ENCODE results near the gene ADCY7. TPM values are rescaled to one million over a fixed set of nuclear protein-coding genes. Genes with fewer than 3 reads are reported as not detected.

Gene ADCY7
- total RNA-seq, 1 experiment from 2014 or later: 34.2 TPM

DNA sequence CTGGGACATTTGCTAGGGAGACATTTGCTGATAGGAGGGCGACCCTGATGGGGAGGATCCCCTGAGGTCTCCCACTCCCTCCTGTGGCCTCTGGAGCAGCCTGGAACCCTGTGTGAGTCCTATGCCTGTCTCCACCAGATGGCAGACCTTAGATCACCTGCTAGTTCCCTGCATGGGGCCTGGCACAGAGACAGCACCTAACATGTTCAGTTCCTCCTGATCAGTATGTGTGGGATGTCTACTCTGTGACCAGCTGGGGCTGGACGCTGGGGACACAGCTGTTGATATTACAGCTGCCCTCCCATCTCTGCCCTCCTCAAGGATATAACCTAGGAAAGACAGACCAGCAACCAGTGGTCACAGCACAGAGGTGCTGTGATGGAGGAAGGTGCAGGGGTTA is 1.1 kb upstream of the ADCY7 start:
- peak; percentile 79 for ATAC-seq
- H3K27ac ChIP-seq (ENCODE audit: low read depth, low read length): peak overlapping the region; percentile 70; the same call in 1 of the 2 replicates
- 0 out of 2 replicates have a peak, but pooled peaks cover 3% of the 10 kb centered on the region for H3K79me2 ChIP-seq (ENCODE audit: insufficient read depth, low read length)
- peak overlapping the region; percentile 96 for H3K4me2 ChIP-seq (ENCODE audit: low read length)
- no peaks in the 10 kb centered on the region for H3K27me3 ChIP-seq (ENCODE audit: insufficient read depth, low read length)
- TF ChIP-seq POLR2A (IDR thresholded peaks at IDR 0.05; ENCODE audit: borderline replicate concordance, extremely low read depth, insufficient read depth, insufficient read length): no peak
- TF ChIP-seq, protein P1, sequence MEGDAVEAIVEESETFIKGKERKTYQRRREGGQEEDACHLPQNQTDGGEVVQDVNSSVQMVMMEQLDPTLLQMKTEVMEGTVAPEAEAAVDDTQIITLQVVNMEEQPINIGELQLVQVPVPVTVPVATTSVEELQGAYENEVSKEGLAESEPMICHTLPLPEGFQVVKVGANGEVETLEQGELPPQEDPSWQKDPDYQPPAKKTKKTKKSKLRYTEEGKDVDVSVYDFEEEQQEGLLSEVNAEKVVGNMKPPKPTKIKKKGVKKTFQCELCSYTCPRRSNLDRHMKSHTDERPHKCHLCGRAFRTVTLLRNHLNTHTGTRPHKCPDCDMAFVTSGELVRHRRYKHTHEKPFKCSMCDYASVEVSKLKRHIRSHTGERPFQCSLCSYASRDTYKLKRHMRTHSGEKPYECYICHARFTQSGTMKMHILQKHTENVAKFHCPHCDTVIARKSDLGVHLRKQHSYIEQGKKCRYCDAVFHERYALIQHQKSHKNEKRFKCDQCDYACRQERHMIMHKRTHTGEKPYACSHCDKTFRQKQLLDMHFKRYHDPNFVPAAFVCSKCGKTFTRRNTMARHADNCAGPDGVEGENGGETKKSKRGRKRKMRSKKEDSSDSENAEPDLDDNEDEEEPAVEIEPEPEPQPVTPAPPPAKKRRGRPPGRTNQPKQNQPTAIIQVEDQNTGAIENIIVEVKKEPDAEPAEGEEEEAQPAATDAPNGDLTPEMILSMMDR (IDR thresholded peaks at IDR 0.05 in 2 of 3, conservative IDR thresholded peaks at IDR 0.05 in 1 of 3; ENCODE audit: borderline replicate concordance in 1 of 3, insufficient read depth in 1 of 3, low read depth in 2 of 3, low read length in 2 of 3): peak; percentile 67 to 73 (median 71)
- H3K9me3 ChIP-seq (ENCODE audit: control insufficient read depth in 1 of 2, insufficient read depth in 1 of 2, low read depth in 1 of 2, low read length in 2 of 2): no peaks in the 10 kb centered on the region
- no peak overlapping the region for H2AFZ ChIP-seq (ENCODE audit: low read depth, low read length, poor library complexity, severe bottlenecking)
- no peaks in the 10 kb centered on the region for H3K36me3 ChIP-seq (ENCODE audit: control insufficient read depth in 1 of 2, insufficient read depth in 2 of 2, low read length in 2 of 2)
- CTCF ChIA-PET: interaction anchor here (0.6 kb wide), 1 partner anchor 541 kb away, joined by 3 read pairs; no protein-coding TSS in a partner anchor
- DNase-seq (ENCODE audit: low read depth, low spot score): peak; percentile 33
- peaks cover 22 to 36% of the 10 kb centered on the region in 2 experiments for H3K4me1 ChIP-seq (ENCODE audit: control insufficient read depth in 1 of 2, insufficient read depth in 2 of 2, low read length in 2 of 2)
- H3K9me2 ChIP-seq (ENCODE audit: insufficient read depth): no peaks in the 10 kb centered on the region
- POLR2A ChIA-PET: interaction anchor here (1.2 kb wide), 1 partner anchor 16 kb away, joined by 4 read pairs; no protein-coding TSS in a partner anchor
- no TSS peak for BruUV-seq (replicated peaks)
- RAD21 ChIA-PET (ENCODE audit: low non-redundant PET in 1 of 2, low total read pairs in 2 of 2, uncharacterized antibody in 2 of 2, unreplicated experiment in 2 of 2): no interaction called here
- H3K4me3 ChIP-seq (replicated peaks in 1 of 2; ENCODE audit: low read depth in 1 of 2, low read length in 2 of 2): no peak overlapping the region
- H3K9ac ChIP-seq (ENCODE audit: low read length): 0 out of 2 replicates have a peak overlapping the region, but pooled peaks have one; percentile 78
- intact Hi-C loops (cut with micrococcal nuclease): no loop called here
- H4K20me1 ChIP-seq (ENCODE audit: insufficient read depth): no peaks in the 10 kb centered on the region

DNA sequence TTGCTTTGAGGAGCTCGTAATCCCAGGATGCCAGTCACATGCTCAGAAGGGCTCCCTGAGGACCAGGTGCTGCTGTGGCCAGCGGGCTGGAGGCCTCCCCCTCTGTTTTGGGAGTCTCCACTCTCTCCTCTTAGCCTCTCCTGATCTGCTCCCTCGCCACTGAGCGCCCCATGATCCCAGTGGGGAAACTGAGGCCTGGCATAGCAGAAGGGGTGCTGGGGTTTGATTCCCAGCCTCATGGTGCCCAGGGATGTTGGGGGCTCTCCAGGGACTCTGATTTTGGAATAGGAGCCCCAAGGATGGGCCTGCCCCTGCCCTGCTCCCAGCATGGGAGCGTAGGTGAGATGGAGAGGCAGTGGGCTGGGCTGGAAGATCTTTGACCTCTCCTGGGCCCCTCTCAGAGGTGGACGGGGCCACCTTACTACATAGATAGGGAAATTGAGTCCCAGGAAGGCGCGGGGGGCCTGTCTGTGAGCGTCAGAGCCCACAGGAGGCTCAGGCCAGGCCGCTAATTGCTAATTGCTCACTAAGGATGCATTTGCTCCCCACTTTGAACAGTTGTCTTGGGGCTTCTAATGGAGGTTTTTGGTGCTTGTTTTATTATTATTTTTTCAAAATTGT is 525 bp upstream of the ADCY7 start:
- no peaks in the 10 kb centered on the region for H3K36me3 ChIP-seq (ENCODE audit: control insufficient read depth in 1 of 2, insufficient read depth in 2 of 2, low read length in 2 of 2)
- no peaks in the 10 kb centered on the region for H3K27me3 ChIP-seq (ENCODE audit: insufficient read depth, low read length)
- no TSS peak for BruUV-seq (replicated peaks)
- ChIA-PET POLR2A (no interaction called here), RAD21 (ENCODE audit: low non-redundant PET in 1 of 2, low total read pairs in 2 of 2, uncharacterized antibody in 2 of 2, unreplicated experiment in 2 of 2) (no interaction called here), CTCF (interaction anchor here (0.6 to 1.2 kb wide), 2 partner anchors 541 kb away, joined by 3 read pairs; no protein-coding TSS in a partner anchor)
- H3K4me2 ChIP-seq (ENCODE audit: low read length): peak overlapping the region; percentile 96
- TF ChIP-seq SIN3A (IDR thresholded peaks at IDR 0.05; ENCODE audit: low read depth): no peak
- TF ChIP-seq EGR1 (IDR thresholded peaks at IDR 0.05; ENCODE audit: low read depth): no peak
- no peak for TF ChIP-seq FOSL1 (IDR thresholded peaks at IDR 0.05; ENCODE audit: low read depth)
- no peak for TF ChIP-seq POLR2AphosphoS5 (IDR thresholded peaks at IDR 0.05; ENCODE audit: low read depth, low read length)
- TF ChIP-seq CEBPB (IDR thresholded peaks at IDR 0.05; ENCODE audit: low read depth): no peak
- no peak for TF ChIP-seq JUND (IDR thresholded peaks at IDR 0.05)
- no peak for TF ChIP-seq ZNF274 (IDR thresholded peaks at IDR 0.05; ENCODE audit: low read depth, low read length)
- TF ChIP-seq, protein P2, sequence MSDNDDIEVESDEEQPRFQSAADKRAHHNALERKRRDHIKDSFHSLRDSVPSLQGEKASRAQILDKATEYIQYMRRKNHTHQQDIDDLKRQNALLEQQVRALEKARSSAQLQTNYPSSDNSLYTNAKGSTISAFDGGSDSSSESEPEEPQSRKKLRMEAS (IDR thresholded peaks at IDR 0.05): no peak
- TF ChIP-seq TCF7L2 (IDR thresholded peaks at IDR 0.05; ENCODE audit: borderline replicate concordance, extremely low read depth, insufficient read depth, insufficient read length): no peak
- no peak for TF ChIP-seq ZFX (IDR thresholded peaks at IDR 0.05)
- H3K9me2 ChIP-seq (ENCODE audit: insufficient read depth): no peaks in the 10 kb centered on the region
- H3K27ac ChIP-seq (ENCODE audit: low read depth, low read length): peak overlapping the region; percentile 70
- peak overlapping the region; percentile 78 for H3K9ac ChIP-seq (ENCODE audit: low read length)
- H3K9me3 ChIP-seq (ENCODE audit: control insufficient read depth in 1 of 2, insufficient read depth in 1 of 2, low read depth in 1 of 2, low read length in 2 of 2): no peaks in the 10 kb centered on the region
- no peaks in the 10 kb centered on the region for H4K20me1 ChIP-seq (ENCODE audit: insufficient read depth)
- peaks cover 22 to 36% of the 10 kb centered on the region in 2 experiments for H3K4me1 ChIP-seq (ENCODE audit: control insufficient read depth in 1 of 2, insufficient read depth in 2 of 2, low read length in 2 of 2)
- DNase-seq (ENCODE audit: low read depth, low spot score) (no peak), ATAC-seq (peak; percentile 3)
- H3K79me2 ChIP-seq (ENCODE audit: insufficient read depth, low read length): 0 out of 2 replicates have a peak, but pooled peaks cover 3% of the 10 kb centered on the region
- intact Hi-C loops (cut with micrococcal nuclease): no loop called here
- no peak overlapping the region for H2AFZ ChIP-seq (ENCODE audit: low read depth, low read length, poor library complexity, severe bottlenecking)
- peak overlapping the region; percentile 59 to 75 for H3K4me3 ChIP-seq (replicated peaks in 1 of 2; ENCODE audit: low read depth in 1 of 2, low read length in 2 of 2)
